Epithelial cell of proximal tubule (primary cell): Measurements from ENCODE around the gene FLNB. TPM values are rescaled to one million over a fixed set of nuclear protein-coding genes. Genes with fewer than 3 reads are reported as not detected.
A peak's percentile ranks its signal among the peaks of the same experiment; 100 is the strongest.

Source experiments
- DNase-seq: peaks from one replicate; pipeline ENCODE4 v3.0.0-alpha.2; 2011; ENCODE audit warnings: low read depth
- H3K4me3 ChIP-seq: 2 replicates; pipeline ENCODE4 v1.5.1; 2011; ENCODE audit warnings: low read depth, mild to moderate bottlenecking, low read length
- CTCF ChIP-seq: conservative IDR thresholded peaks from 2 replicates; pipeline ENCODE4 v1.5.1; 2012; ENCODE audit warnings: low read depth, mild to moderate bottlenecking, low read length
- total RNA-seq: library from RNA; depleted of rRNA; stranded (reverse); fragments of >200 nt; gene quantifications from 2 replicates; pipeline ENCODE4 v1.2.3, GENCODE V29; 2015

The FLNB gene
- total RNA-seq, 1 donor from 2014 or later: 223 TPM

DNA sequence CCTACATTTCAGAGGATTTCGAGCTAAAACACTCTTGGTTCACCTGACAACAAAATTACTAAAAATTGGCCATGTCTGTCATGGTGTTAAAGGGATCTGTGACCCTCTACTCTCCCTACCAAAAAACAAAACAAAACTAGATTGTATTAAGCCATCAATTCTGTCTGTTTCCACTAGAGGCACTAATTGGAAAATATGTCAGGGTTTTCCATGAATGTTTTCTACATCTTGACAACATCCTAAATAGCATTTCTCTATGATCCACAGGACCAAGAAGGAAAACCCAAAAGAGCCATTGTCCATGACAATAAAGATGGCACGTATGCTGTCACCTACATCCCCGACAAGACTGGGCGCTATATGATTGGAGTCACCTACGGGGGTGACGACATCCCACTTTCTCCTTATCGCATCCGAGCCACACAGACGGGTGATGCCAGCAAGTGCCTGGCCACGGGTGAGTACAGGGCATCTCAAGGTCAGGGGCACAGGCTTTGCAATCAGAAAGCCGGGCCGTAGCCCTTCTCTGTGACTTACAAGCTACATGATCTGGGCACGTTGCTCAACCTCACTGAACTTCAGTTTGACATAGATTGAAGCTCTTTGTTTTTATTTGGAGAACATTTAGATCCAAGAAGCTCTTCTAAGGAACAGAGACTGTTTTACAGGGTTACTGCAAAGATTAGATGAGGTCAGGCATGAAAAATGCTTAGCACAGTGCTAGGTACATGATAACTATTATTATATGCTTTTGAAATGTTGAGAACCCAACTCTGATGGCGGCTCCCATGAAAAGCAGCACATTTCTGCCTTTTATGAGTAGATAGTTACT lies 127.7 kb downstream of the FLNB start:
- peak; percentile 40 for TF ChIP-seq CTCF
- no peak for DNase-seq
- H3K4me3 ChIP-seq: no peak overlapping the region

DNA sequence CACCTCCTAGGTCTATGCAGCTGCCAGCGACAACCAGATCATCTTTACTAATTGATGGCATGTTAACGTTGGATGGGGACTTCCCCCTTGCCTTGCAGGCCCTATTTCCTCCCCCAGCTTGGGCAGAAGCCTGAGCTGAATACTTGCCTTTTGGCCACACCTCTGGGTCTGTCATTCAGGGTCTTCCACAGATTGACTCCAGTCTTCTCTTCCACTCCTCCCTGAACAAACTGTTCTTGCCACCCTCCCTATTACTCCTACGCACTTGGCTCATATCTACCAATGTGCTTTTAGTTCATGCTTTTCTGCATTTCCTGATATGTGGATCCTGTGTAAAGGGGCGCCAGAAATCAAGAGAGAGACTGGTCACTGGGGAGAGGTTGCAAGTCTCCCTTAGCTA lies 129.1 kb downstream of the FLNB start:
- H3K4me3 ChIP-seq: no peak overlapping the region
- no peak for TF ChIP-seq CTCF
- no peak for DNase-seq

DNA sequence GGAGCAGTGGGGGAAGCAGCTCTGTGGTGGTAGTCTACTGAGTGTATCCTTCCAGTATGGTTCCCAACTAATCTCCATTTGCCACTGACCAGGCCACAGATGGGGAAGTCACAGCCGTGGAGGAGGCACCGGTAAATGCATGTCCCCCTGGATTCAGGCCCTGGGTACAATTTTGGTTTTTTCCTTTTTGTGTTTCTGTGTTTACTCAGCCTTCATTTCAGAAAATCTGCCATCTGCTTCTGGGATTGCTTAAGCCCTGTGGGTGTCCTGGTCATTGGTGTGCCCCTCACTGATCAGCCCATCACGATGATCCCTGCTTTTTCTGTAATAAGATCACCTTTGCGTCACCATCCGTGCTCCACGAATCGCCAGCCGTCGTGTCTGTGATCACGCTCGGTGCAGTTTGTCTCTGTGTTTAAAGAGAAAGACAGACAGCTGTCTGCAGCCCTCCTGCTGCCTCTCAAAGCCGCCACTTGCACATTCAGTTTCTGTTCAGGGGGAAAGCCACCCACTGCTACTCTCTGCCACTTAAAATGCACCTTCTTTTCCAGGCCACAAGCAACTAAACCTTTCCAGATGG lies 133.6 kb downstream of the FLNB start:
- no peak for DNase-seq
- no peak for TF ChIP-seq CTCF
- H3K4me3 ChIP-seq: no peak overlapping the region

DNA sequence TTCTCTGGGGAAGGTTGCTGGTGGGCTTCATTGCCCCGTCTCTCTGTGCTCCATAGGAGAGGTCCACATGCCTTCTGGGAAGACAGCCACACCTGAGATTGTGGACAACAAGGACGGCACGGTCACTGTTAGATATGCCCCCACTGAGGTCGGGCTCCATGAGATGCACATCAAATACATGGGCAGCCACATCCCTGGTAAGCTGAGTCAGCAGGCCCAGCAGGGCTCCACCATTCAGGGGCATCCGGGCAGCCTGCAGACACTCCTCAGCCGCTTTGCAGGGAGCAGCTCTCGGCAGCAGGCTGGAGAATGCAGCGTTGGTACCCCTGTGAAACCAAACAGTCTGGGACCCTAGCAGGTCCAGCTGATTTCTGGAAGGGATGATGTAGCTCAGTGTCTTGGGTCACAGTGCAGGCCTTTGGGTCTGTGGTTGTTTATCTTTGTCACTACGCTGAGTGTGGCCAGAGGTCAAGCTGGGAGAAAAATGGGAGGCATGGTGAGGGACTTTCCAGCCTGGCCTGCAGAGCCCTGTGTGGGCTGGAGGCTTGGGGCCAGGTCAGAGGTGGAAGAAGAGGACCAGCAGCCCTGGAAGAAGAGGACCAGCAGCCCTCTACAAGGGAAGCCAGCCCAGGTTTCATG lies 135.3 kb downstream of the FLNB start:
- no peak overlapping the region for H3K4me3 ChIP-seq
- DNase-seq: no peak
- no peak for TF ChIP-seq CTCF

DNA sequence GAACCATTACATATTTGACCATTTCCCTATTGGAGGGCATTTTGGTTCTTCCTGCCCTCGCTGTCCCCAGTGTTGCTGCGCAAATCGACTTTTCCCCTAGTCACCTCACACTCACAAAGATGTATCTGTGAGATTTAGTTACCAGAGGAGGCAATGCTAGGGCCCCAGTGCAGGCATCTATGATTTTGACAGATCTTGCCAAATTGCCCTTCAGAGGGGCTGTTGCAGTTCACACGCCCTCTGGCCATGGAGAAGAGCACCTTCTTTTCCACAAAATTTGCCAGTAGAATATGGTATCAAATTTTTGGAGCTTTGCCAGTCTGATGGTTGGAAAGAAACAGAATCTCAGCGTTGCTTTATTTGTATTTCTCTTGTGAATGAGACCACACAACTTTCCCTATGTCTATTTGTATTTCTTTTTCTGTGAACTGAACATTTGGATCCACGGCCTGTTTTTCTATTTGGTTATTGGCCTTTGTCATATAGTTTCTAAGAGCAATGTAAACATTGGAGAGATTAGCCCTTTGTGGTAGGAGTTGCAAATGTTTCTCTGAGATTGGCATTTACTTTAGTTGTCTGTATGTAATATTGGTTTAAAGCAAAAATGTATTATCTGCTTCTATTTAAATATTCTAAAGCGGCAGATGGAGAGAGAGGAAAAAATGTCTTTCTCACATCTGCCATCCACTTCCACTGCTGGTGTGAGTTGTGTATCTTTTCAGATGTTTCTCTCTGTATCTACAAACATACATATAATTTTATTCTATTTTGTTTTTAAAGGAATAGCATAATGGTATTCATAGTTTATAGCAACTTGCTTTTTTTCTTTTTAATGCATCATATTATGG lies 136.5 kb downstream of the FLNB start:
- H3K4me3 ChIP-seq: no peak overlapping the region
- DNase-seq: no peak
- no peak for TF ChIP-seq CTCF

DNA sequence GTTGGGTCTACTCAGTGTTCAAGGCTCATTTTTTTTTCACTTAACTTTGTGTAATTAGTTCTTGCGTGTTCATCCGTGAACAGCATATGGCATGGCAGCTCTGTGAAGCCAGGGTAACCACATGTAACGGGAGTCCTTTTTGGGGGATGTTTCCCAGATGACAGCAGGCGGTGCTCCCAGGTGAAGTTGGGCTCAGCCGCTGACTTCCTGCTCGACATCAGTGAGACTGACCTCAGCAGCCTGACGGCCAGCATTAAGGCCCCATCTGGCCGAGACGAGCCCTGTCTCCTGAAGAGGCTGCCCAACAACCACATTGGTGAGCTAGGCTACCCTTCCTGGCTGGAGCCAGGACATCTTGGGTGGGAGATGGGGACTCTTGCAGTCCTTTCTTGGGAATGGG lies 139.8 kb downstream of the FLNB start:
- H3K4me3 ChIP-seq: no peak overlapping the region
- no peak for TF ChIP-seq CTCF
- no peak for DNase-seq
